Transverse colon (tissue), 3 donors: ENCODE measurements around the gene NEXN.

Experiments
- EP300 ChIP-seq: sonication (generic); formaldehyde crosslinking; IDR thresholded peaks from one replicate; pipeline ENCODE4 v1.6.1; 2017; ENCODE audit warnings: antibody characterized with exemption, low read depth
- POLR2A ChIP-seq: fragments of 450-650 bp; IDR thresholded peaks from one replicate; pipeline ENCODE4 v1.6.1; 2016; ENCODE audit warnings: antibody characterized with exemption, mild to moderate bottlenecking, moderate library complexity
- TF ChIP-seq, protein P1 (sequence below), 5 experiments: fragments of 200-600 bp in 3 of 5; fragments of 450-650 bp in 2 of 5; sonication (generic) in 3 of 5; IDR thresholded peaks; 1 replicate in 2 of 5; 2 replicates in 3 of 5; pipeline ENCODE4 v1.5.1; 2016 to 2017; ENCODE audit warnings: antibody characterized with exemption in 5 of 5, inconsistent platforms in 3 of 5, mild to moderate bottlenecking in 2 of 5, moderate library complexity in 1 of 5

DNA sequence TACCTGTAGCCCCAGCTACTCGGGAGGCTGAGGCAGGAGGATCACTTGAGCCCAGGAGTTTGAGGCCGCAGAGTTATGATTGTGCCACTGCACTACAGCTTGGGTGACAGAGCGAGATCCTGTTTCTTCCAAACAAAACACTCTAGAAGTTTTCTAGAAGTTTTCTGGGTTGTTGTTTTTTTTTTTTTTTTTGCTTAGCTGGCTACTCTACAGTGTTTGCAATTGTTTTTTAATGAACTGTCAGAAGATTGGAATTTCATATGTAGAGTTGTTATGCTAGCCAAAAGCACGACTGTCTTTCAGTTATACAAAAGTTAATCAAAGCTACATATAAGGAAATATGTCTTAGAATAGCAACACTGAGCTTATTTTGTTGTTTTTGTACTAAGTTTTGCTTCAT lies 30.9 kb upstream of the NEXN start:
- TF ChIP-seq, protein P1, sequence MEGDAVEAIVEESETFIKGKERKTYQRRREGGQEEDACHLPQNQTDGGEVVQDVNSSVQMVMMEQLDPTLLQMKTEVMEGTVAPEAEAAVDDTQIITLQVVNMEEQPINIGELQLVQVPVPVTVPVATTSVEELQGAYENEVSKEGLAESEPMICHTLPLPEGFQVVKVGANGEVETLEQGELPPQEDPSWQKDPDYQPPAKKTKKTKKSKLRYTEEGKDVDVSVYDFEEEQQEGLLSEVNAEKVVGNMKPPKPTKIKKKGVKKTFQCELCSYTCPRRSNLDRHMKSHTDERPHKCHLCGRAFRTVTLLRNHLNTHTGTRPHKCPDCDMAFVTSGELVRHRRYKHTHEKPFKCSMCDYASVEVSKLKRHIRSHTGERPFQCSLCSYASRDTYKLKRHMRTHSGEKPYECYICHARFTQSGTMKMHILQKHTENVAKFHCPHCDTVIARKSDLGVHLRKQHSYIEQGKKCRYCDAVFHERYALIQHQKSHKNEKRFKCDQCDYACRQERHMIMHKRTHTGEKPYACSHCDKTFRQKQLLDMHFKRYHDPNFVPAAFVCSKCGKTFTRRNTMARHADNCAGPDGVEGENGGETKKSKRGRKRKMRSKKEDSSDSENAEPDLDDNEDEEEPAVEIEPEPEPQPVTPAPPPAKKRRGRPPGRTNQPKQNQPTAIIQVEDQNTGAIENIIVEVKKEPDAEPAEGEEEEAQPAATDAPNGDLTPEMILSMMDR (IDR thresholded peaks at IDR 0.05), result no peak
- TF ChIP-seq EP300, result no peak
- no peak for TF ChIP-seq POLR2A
